ENCODE measurements around the gene NGFR. TPM values are rescaled to one million over a fixed set of nuclear protein-coding genes. Genes with fewer than 3 reads are reported as not detected.

NGFR gene
- total RNA-seq, 1 experiment from 2014 or later = 1.6 TPM

GRCh38 chr17:49528966-49529365, 33.9 kb downstream of the NGFR start:
- CTCF ChIA-PET = interaction anchor here (0.6 kb wide), 1 partner anchor 15 kb away, joined by 3 read pairs; no protein-coding TSS in a partner anchor
- DNase-seq (ENCODE audit: low read depth, low spot score) = no peak
- TF ChIP-seq CTCF (IDR thresholded peaks at IDR 0.05) = no peak
- no peak for TF ChIP-seq REST (IDR thresholded peaks at IDR 0.05; ENCODE audit: insufficient read depth in 1 of 2, low read depth in 2 of 2, low read length in 1 of 2)
- TF ChIP-seq SIN3A (IDR thresholded peaks at IDR 0.05; ENCODE audit: borderline replicate concordance, insufficient read depth, low read depth, low read length) = no peak
- TF ChIP-seq TCF7L2 (IDR thresholded peaks at IDR 0.05; ENCODE audit: low read depth, low read length) = no peak
- no peak for TF ChIP-seq POLR2AphosphoS5 (IDR thresholded peaks at IDR 0.05; ENCODE audit: low read depth, low read length)
- Histone ChIP-seq H3K4me3 (ENCODE audit: low read depth in 2 of 2, low read length in 2 of 2) (no peak overlapping the region), H3K9me3 (ENCODE audit: control insufficient read depth, insufficient read depth, low read depth, low read length) (no peaks in the 10 kb centered on the region), H3K27ac (ENCODE audit: low read length) (no peak overlapping the region), H3K36me3 (ENCODE audit: control insufficient read depth, insufficient read depth, low read length) (no peaks in the 10 kb centered on the region), H3K27me3 (ENCODE audit: control insufficient read depth, insufficient read depth, low read length) (0 out of 2 replicates have a peak, but pooled peaks cover 6% of the 10 kb centered on the region), H3K4me1 (ENCODE audit: control insufficient read depth, insufficient read depth, low read length) (no peaks in the 10 kb centered on the region)
- POLR2A ChIA-PET = no interaction called here
- ATAC-seq = no peak
- intact Hi-C loops (cut with micrococcal nuclease; ENCODE audit: unreplicated experiment) (no loop called here), in situ Hi-C loops (cut with HindIII; ENCODE audit: low pct_unique_long_range_greater_than_20kb, low sequenced_read_pairs) (no loop called here)
- no TSS peak for BruUV-seq (replicated peaks)

GRCh38 chr17:49530118-49530517, 35.0 kb downstream of the NGFR start:
- Histone ChIP-seq H3K4me3 (ENCODE audit: low read depth in 2 of 2, low read length in 2 of 2) (no peak overlapping the region), H3K4me1 (ENCODE audit: control insufficient read depth, insufficient read depth, low read length) (no peaks in the 10 kb centered on the region), H3K36me3 (ENCODE audit: control insufficient read depth, insufficient read depth, low read length) (no peaks in the 10 kb centered on the region), H3K27me3 (ENCODE audit: control insufficient read depth, insufficient read depth, low read length) (peaks cover 13% of the 10 kb centered on the region), H3K9me3 (ENCODE audit: control insufficient read depth, insufficient read depth, low read depth, low read length) (no peaks in the 10 kb centered on the region), H3K27ac (ENCODE audit: low read length) (no peak overlapping the region)
- DNase-seq (ENCODE audit: low read depth, low spot score) = no peak
- TF ChIP-seq TCF7L2 (IDR thresholded peaks at IDR 0.05; ENCODE audit: low read depth, low read length) (no peak), REST (IDR thresholded peaks at IDR 0.05; ENCODE audit: insufficient read depth in 1 of 2, low read depth in 2 of 2, low read length in 1 of 2) (no peak), POLR2AphosphoS5 (IDR thresholded peaks at IDR 0.05; ENCODE audit: low read depth, low read length) (no peak), CTCF (IDR thresholded peaks at IDR 0.05) (no peak), SIN3A (IDR thresholded peaks at IDR 0.05; ENCODE audit: borderline replicate concordance, insufficient read depth, low read depth, low read length) (no peak)
- ChIA-PET POLR2A (interaction anchor here (0.6 to 0.7 kb wide), 2 partner anchors 65 to 526 kb away, joined by 3 to 11 read pairs; partner anchors contain the start of gene ITGA3), CTCF (no interaction called here)
- BruUV-seq (replicated peaks) = no TSS peak
- intact Hi-C loops (cut with micrococcal nuclease; ENCODE audit: unreplicated experiment) (no loop called here), in situ Hi-C loops (cut with HindIII; ENCODE audit: low pct_unique_long_range_greater_than_20kb, low sequenced_read_pairs) (no loop called here)
- no peak for ATAC-seq
